Measurements from ENCODE around the gene HEXIM2. TPM values are rescaled to one million over a fixed set of nuclear protein-coding genes. Genes with fewer than 3 reads are reported as not detected.

HEXIM2 gene
- total and polyA plus RNA-seq, 2 of the 13 experiments (the other 11 are each of a cell fraction or from before 2014, with no cell fraction given): 27.1 to 32.4 TPM

GRCh38 chr17:45135192-45135977 lies 26.3 kb upstream of the HEXIM2 start, which contains the start of gene ACBD4 (continued):
- peak; percentile 33 for TF ChIP-seq ZNF629 (CRISPR knock-in tag; conservative IDR thresholded peaks at IDR 0.05)
- peak; percentile 65; the same call in 1 of the 2 replicates for TF ChIP-seq ZNF337 (CRISPR knock-in tag; IDR thresholded peaks at IDR 0.05; ENCODE audit: borderline replicate concordance, low read depth)
- TF ChIP-seq ZNF790 (CRISPR knock-in tag; IDR thresholded peaks at IDR 0.05; ENCODE audit: borderline replicate concordance): peak; percentile 98
- peak; percentile 83 for TF ChIP-seq MAX (IDR thresholded peaks at IDR 0.05)
- TF ChIP-seq ZMAT5 (CRISPR knock-in tag; IDR thresholded peaks at IDR 0.05; ENCODE audit: borderline replicate concordance, low read depth): no peak
- TF ChIP-seq FOXK2 (IDR thresholded peaks at IDR 0.05): no peak
- TF ChIP-seq DZIP1 (CRISPR knock-in tag; IDR thresholded peaks at IDR 0.05): peak; percentile 81; the same call in 1 of the 2 replicates
- peak; percentile 60; the same call in 1 of the 2 replicates for TF ChIP-seq ZBTB10 (CRISPR knock-in tag; IDR thresholded peaks at IDR 0.05; ENCODE audit: borderline replicate concordance)
- TF ChIP-seq TOPORS (CRISPR knock-in tag; IDR thresholded peaks at IDR 0.05): 0 out of 2 replicates have a peak, but pooled peaks have one; percentile 45
- TF ChIP-seq MAFG (CRISPR knock-in tag; IDR thresholded peaks at IDR 0.05): no peak
- peak; percentile 92 for TF ChIP-seq ATF1 (CRISPR knock-in tag; IDR thresholded peaks at IDR 0.05)
- peak; percentile 79 for TF ChIP-seq ZNF124 (CRISPR knock-in tag; IDR thresholded peaks at IDR 0.05)
- peak; percentile 93 for TF ChIP-seq IKZF5 (CRISPR knock-in tag; IDR thresholded peaks at IDR 0.05)
- peak; percentile 76; the same call in 1 of the 2 replicates for TF ChIP-seq NFAT5 (CRISPR knock-in tag; IDR thresholded peaks at IDR 0.05)
